Measurements from ENCODE around the gene COL18A1. TPM values are rescaled to one million over a fixed set of nuclear protein-coding genes. Genes with fewer than 3 reads are reported as not detected.
"Not testable (repeated sequence)": the region's sequence is repeated elsewhere in the genome, so short reads cannot be mapped to it uniquely, and the experiment has no call there.

Gene COL18A1
- polyA plus RNA-seq, 1 donor (not counting 4 experiments of a cell fraction or from before 2014, with no cell fraction given): 13.0 TPM

GRCh38 chr21:45499201-45499750, 94.3 kb downstream of the COL18A1 start:
- Histone ChIP-seq H3K4me3 (ENCODE audit: control insufficient read depth in 2 of 3, extremely low read depth in 1 of 3, insufficient read depth in 2 of 3, low read depth in 1 of 3, low read length in 3 of 3) (no peak overlapping the region), H3K27me3 (ENCODE audit: control insufficient read depth, extremely low read depth, insufficient read depth, low read length) (no peaks in the 10 kb centered on the region), H3K4me1 (ENCODE audit: control insufficient read depth, extremely low read depth, insufficient read depth, low read length) (no peaks in the 10 kb centered on the region), H3K9me3 (ENCODE audit: control insufficient read depth, low read depth, low read length) (no peaks in the 10 kb centered on the region), H3K9ac (ENCODE audit: control insufficient read depth, extremely low read depth, insufficient read depth, low read length) (no peak overlapping the region), H3K4me2 (ENCODE audit: control insufficient read depth, extremely low read depth, insufficient read depth, low read depth, low read length) (no peak overlapping the region), H4K20me1 (ENCODE audit: control insufficient read depth, extremely low read depth, insufficient read depth, low read length) (no peaks in the 10 kb centered on the region), H3K79me2 (ENCODE audit: control insufficient read depth, insufficient read depth, low read length) (no peaks in the 10 kb centered on the region), H3K9me1 (ENCODE audit: control insufficient read depth, extremely low read depth, insufficient read depth, low read length) (no peaks in the 10 kb centered on the region), H2AFZ (ENCODE audit: control insufficient read depth, low read length) (no peak overlapping the region), H3K27ac (ENCODE audit: control insufficient read depth, insufficient read depth, low read length) (no peak overlapping the region), H3K36me3 (ENCODE audit: control insufficient read depth in 2 of 2, extremely low read depth in 1 of 2, insufficient read depth in 2 of 2, low read length in 2 of 2) (peaks cover 12 to 19% of the 10 kb centered on the region in 2 experiments)
- no peak for DNase-seq (ENCODE audit: low read depth, low spot score)
- TF ChIP-seq CTCF (optimal IDR thresholded peaks at IDR 0.05 in 1 of 3, IDR thresholded peaks at IDR 0.05 in 1 of 3, conservative IDR thresholded peaks at IDR 0.05 in 1 of 3; ENCODE audit: extremely low read depth in 1 of 3, insufficient read depth in 2 of 3, low read length in 3 of 3) (no peak), EZH2 (IDR thresholded peaks at IDR 0.05; ENCODE audit: low read length) (no peak)
- dilution Hi-C loops (cut with MboI; ENCODE audit: extremely low pct_ligation_motif_present, low sequenced_read_pairs): no loop called here
- FAIRE-seq: no peak

- Histone ChIP-seq H3K9me3 (ENCODE audit: control insufficient read depth, low read depth, low read length) (no peaks in the 10 kb centered on the region), H3K4me2 (ENCODE audit: control insufficient read depth, extremely low read depth, insufficient read depth, low read depth, low read length) (no peak overlapping the region), H3K9me1 (ENCODE audit: control insufficient read depth, extremely low read depth, insufficient read depth, low read length) (no peaks in the 10 kb centered on the region), H3K27me3 (ENCODE audit: control insufficient read depth, extremely low read depth, insufficient read depth, low read length) (no peaks in the 10 kb centered on the region), H2AFZ (ENCODE audit: control insufficient read depth, low read length) (no peak overlapping the region), H3K4me3 (ENCODE audit: control insufficient read depth in 2 of 3, extremely low read depth in 1 of 3, insufficient read depth in 2 of 3, low read depth in 1 of 3, low read length in 3 of 3) (no peak overlapping the region), H3K9ac (ENCODE audit: control insufficient read depth, extremely low read depth, insufficient read depth, low read length) (no peak overlapping the region), H3K4me1 (ENCODE audit: control insufficient read depth, extremely low read depth, insufficient read depth, low read length) (no peaks in the 10 kb centered on the region), H4K20me1 (ENCODE audit: control insufficient read depth, extremely low read depth, insufficient read depth, low read length) (no peaks in the 10 kb centered on the region), H3K79me2 (ENCODE audit: control insufficient read depth, insufficient read depth, low read length) (no peaks in the 10 kb centered on the region), H3K27ac (ENCODE audit: control insufficient read depth, insufficient read depth, low read length) (no peak overlapping the region), H3K36me3 (ENCODE audit: control insufficient read depth in 2 of 2, extremely low read depth in 1 of 2, insufficient read depth in 2 of 2, low read length in 2 of 2) (peaks cover 11 to 19% of the 10 kb centered on the region in 2 experiments)
- dilution Hi-C loops (cut with MboI; ENCODE audit: extremely low pct_ligation_motif_present, low sequenced_read_pairs): no loop called here
- FAIRE-seq: no peak
- DNase-seq (ENCODE audit: low read depth, low spot score): no peak
- no peak for TF ChIP-seq CTCF (optimal IDR thresholded peaks at IDR 0.05 in 1 of 3, IDR thresholded peaks at IDR 0.05 in 1 of 3, conservative IDR thresholded peaks at IDR 0.05 in 1 of 3; ENCODE audit: extremely low read depth in 1 of 3, insufficient read depth in 2 of 3, low read length in 3 of 3)
Observed at GRCh38 chr21:45499970-45500577, 95.1 kb downstream of the COL18A1 start.

GRCh38 chr21:45501081-45502005, 96.4 kb downstream of the COL18A1 start:
- DNase-seq (ENCODE audit: low read depth, low spot score); H2AFZ ChIP-seq (ENCODE audit: control insufficient read depth, low read length); H3K4me3 ChIP-seq (ENCODE audit: control insufficient read depth in 2 of 3, extremely low read depth in 1 of 3, insufficient read depth in 2 of 3, low read depth in 1 of 3, low read length in 3 of 3); H4K20me1 ChIP-seq (ENCODE audit: control insufficient read depth, extremely low read depth, insufficient read depth, low read length); H3K4me1 ChIP-seq (ENCODE audit: control insufficient read depth, extremely low read depth, insufficient read depth, low read length); dilution Hi-C loops (cut with MboI; ENCODE audit: extremely low pct_ligation_motif_present, low sequenced_read_pairs); FAIRE-seq; H3K9me3 ChIP-seq (ENCODE audit: control insufficient read depth, low read depth, low read length); H3K27me3 ChIP-seq (ENCODE audit: control insufficient read depth, extremely low read depth, insufficient read depth, low read length); H3K4me2 ChIP-seq (ENCODE audit: control insufficient read depth, extremely low read depth, insufficient read depth, low read depth, low read length); H3K9me1 ChIP-seq (ENCODE audit: control insufficient read depth, extremely low read depth, insufficient read depth, low read length); H3K27ac ChIP-seq (ENCODE audit: control insufficient read depth, insufficient read depth, low read length); H3K79me2 ChIP-seq (ENCODE audit: control insufficient read depth, insufficient read depth, low read length); H3K9ac ChIP-seq (ENCODE audit: control insufficient read depth, extremely low read depth, insufficient read depth, low read length): not testable (repeated sequence)
- H3K36me3 ChIP-seq (ENCODE audit: control insufficient read depth in 2 of 2, extremely low read depth in 1 of 2, insufficient read depth in 2 of 2, low read length in 2 of 2): peaks cover 9 to 13% of the 10 kb centered on the region in 2 experiments

Data from keratinocyte (primary cell).